Kidney epithelial cell (primary cell): Measurements from ENCODE around the gene RAB39A. TPM values are rescaled to one million over a fixed set of nuclear protein-coding genes. Genes with fewer than 3 reads are reported as not detected.
A peak's percentile ranks its signal among the peaks of the same experiment; 100 is the strongest.
"Not testable (repeated sequence)": the region's sequence is repeated elsewhere in the genome, so short reads cannot be mapped to it uniquely, and the experiment has no call there.

Experiments
- DNase-seq: peaks from one replicate; pipeline ENCODE4 v3.0.0-alpha.2; 2010; ENCODE audit warnings: low read depth
- H3K27me3 ChIP-seq: 2 replicates; pipeline ENCODE4 v1.6.0; 2011; ENCODE audit warnings: low read length; ENCODE audit not compliant: control insufficient read depth, insufficient read depth
- H3K36me3 ChIP-seq: 2 replicates; pipeline ENCODE4 v1.5.1; 2011; ENCODE audit warnings: low read length; ENCODE audit not compliant: control insufficient read depth, insufficient read depth
- H3K4me3 ChIP-seq: 2 replicates; pipeline ENCODE4 v1.5.1; 2011; ENCODE audit warnings: low read depth, mild to moderate bottlenecking, control low read depth, low read length
- total RNA-seq: library from RNA; depleted of rRNA; stranded (reverse); fragments of >200 nt; gene quantifications from 2 replicates; pipeline ENCODE4 v1.2.3, GENCODE V29; 2015
- TF ChIP-seq, protein P1 (sequence below): IDR thresholded peaks from 2 replicates; pipeline ENCODE4 v1.5.1; 2011; ENCODE audit warnings: mild to moderate bottlenecking, moderate library complexity, low read length, control low read depth, inconsistent platforms; ENCODE audit not compliant: insufficient read depth, poor library complexity, severe bottlenecking

RAB39A gene
- total RNA-seq, 1 donor from 2014 or later = 1.3 TPM

DNA sequence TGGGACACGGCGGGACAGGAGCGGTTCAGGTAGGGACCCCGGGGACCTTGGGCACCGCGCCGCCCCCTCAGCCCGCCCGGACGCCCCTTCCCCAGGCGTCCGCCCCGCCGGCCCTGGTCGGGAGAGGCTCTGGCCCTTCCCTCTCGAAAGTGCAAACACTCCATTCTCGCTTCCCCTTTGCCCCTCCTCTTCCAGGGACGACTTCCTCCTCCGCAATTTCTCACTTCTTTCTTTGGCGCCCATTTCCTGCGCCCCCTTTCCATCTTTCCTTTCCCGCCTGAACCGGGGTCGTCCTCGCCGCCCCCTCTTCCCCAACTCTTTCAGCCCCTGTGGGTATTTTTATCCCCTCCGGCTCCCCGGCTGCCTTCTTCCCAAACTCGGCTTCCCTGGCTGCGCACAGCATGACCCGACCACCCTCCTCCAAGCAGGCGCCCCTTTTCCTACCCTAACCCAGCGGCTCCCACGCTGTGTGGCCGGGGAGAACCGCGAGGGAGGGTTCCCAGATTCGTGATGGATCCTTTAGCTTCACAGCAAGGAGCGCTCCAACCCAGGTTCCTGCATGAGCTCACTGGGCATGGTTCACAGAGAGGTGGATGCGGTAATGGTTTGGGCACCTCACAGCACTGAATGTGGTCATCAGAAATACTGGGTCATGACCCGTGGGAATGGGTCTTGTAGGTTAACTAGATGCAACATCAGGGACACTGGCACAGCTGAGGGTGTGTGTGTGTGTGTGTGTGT, 689 bp downstream of the RAB39A start:
- no peak for DNase-seq

DNA sequence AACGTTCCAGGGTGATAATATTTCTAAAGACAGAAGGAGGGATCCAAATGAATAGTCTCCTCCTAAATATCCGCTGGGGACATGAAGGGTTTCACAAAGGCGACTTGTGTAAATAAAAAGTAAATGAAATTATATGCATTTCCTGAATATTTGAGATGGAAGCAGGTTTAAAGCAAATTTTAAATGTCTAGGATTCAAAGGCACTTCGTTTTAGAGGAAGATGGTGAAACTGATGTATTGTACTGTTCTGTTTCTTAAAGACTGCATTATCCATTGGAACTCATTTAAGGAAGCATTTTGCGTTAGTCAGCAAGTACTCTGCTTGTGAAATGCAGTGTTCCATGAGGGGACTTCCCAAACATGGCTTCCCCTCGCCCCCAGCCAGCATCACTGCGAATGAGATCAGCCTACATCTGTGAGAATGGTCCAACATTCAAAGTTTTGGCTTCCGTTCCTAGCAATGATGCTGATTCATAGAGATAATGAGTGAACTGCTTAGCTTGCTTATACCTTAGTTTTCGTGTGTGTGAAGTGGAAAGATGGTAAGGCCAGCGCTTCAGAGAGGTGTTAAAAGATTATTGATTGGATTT, 1.5 kb downstream of the RAB39A start:
- no peak overlapping the region for H3K4me3 ChIP-seq
- peaks cover 10% of the 10 kb centered on the region for H3K27me3 ChIP-seq
- TF ChIP-seq, protein P1, sequence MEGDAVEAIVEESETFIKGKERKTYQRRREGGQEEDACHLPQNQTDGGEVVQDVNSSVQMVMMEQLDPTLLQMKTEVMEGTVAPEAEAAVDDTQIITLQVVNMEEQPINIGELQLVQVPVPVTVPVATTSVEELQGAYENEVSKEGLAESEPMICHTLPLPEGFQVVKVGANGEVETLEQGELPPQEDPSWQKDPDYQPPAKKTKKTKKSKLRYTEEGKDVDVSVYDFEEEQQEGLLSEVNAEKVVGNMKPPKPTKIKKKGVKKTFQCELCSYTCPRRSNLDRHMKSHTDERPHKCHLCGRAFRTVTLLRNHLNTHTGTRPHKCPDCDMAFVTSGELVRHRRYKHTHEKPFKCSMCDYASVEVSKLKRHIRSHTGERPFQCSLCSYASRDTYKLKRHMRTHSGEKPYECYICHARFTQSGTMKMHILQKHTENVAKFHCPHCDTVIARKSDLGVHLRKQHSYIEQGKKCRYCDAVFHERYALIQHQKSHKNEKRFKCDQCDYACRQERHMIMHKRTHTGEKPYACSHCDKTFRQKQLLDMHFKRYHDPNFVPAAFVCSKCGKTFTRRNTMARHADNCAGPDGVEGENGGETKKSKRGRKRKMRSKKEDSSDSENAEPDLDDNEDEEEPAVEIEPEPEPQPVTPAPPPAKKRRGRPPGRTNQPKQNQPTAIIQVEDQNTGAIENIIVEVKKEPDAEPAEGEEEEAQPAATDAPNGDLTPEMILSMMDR = no peak
- DNase-seq = no peak
- H3K36me3 ChIP-seq = no peaks in the 10 kb centered on the region

More for the DNA sequence above, 689 bp downstream of the RAB39A start:
- Histone ChIP-seq H3K4me3 (peak overlapping the region; percentile 44), H3K36me3 (no peaks in the 10 kb centered on the region), H3K27me3 (peaks cover 10% of the 10 kb centered on the region)
- TF ChIP-seq, protein P1 = no peak

DNA sequence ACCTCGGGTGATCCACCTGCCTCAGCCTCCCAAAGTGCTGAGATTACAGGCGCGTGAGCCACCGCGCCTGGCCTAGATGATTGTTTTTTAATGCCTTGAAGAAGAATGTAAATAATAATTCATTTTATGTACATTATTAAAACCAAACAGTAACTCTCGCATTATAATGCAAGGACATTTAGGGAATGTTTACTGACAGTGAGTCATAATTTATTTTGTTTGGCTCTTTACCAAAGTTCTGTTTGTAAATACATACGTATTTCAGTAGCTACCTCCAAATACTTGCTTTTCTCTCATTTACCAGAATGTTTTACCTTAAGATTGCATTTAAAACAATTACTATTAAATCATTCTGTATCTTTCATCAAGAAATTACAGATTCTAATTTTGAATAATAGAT, 3.0 kb downstream of the RAB39A start:
- TF ChIP-seq, protein P1 = no peak
- DNase-seq = no peak
- H3K4me3 ChIP-seq = no peak overlapping the region
- peaks cover 10% of the 10 kb centered on the region for H3K27me3 ChIP-seq
- H3K36me3 ChIP-seq = no peaks in the 10 kb centered on the region

DNA sequence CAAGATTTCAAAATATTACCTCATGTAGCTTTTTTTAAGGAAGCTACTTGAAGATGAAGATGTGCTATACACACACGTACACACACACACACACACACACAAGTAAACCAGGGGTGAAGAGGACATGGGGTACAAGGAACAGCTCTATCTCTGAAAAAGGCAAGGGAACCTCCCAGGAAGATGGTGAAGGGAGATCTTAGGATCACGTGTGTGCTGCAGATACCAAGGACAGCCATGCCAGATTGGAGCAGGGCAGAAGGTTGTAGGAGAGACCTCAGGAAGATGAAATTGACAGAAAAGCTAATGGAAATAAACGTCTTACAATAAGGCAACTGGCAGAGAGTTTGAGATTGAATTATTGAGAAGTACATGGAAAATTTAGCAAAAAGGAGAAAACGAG, 19.7 kb downstream of the RAB39A start:
- Histone ChIP-seq H3K27me3 (no peaks in the 10 kb centered on the region), H3K36me3 (no peaks in the 10 kb centered on the region), H3K4me3 (no peak overlapping the region)
- TF ChIP-seq, protein P1 = no peak
- no peak for DNase-seq

DNA sequence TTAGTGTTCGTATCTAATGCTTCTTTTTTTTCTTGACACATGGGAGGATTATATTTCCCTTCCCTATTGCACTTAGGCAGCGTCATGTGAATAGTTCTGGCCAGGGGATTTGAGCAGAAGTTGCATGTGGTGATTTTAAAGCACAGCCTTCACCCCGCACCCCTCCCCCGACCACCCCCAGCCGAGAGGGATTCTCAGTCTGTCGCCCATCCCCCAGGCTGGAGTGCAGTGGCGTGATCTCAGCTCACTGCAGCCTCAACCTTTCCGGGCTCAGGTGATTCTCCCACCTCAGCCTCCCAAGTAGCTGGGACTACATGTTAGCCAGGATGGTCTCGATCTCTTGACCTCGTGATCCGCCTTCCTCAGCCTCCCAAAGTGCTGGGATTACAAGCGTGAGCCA, 20.1 kb downstream of the RAB39A start:
- H3K36me3 ChIP-seq, DNase-seq, H3K27me3 ChIP-seq, H3K4me3 ChIP-seq: not testable (repeated sequence)

DNA sequence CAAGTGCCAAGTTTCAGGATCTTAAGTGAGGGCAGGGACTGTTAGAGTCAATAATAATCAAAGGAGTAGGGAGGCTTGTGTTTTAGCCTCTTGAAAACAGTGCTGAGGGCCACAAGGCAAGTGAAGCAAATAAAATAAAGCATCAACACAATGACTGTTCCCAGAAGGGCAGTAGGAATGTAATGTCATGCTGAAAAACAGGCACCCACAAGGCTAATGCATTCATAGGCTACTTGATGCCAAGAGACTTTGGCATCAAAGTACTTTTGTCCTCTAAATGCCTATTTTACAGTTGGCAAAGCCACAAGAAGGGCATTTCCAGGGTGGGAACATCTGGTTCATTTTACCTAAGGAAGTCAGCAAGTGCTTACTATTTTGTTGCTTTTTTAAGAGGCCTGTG, 22.9 kb downstream of the RAB39A start:
- TF ChIP-seq, protein P1 = no peak

More for the DNA sequence above, 22.9 kb downstream of the RAB39A start:
- no peak for DNase-seq
- Histone ChIP-seq H3K36me3 (no peaks in the 10 kb centered on the region), H3K27me3 (no peaks in the 10 kb centered on the region), H3K4me3 (no peak overlapping the region)
